ENCODE measurements around the gene KCNN4.

GRCh38 chr19:43784241-43784980 is 3.6 kb upstream of the KCNN4 start:
- TF ChIP-seq CTCF (IDR thresholded peaks at IDR 0.05 in 8 of 11, conservative IDR thresholded peaks at IDR 0.05 in 3 of 11) (no peak), POLR2A (IDR thresholded peaks at IDR 0.05) (no peak), POLR2AphosphoS5 (IDR thresholded peaks at IDR 0.05) (no peak)
